GM18868 (cell line): ENCODE data around the gene MYL6B.
A peak's percentile ranks its signal among the peaks of the same experiment; 100 is the strongest.
"Not testable (repeated sequence)": the region's sequence is repeated elsewhere in the genome, so short reads cannot be mapped to it uniquely, and the experiment has no call there.

Source experiments
- ATAC-seq: cut with Tn5 transposase; IDR thresholded peaks from one replicate; pipeline ENCODE4 v1.9.1; 2021; ENCODE audit warnings: mild to moderate bottlenecking, moderate library complexity; ENCODE audit not compliant: unreplicated experiment

The MYL6B gene

DNA sequence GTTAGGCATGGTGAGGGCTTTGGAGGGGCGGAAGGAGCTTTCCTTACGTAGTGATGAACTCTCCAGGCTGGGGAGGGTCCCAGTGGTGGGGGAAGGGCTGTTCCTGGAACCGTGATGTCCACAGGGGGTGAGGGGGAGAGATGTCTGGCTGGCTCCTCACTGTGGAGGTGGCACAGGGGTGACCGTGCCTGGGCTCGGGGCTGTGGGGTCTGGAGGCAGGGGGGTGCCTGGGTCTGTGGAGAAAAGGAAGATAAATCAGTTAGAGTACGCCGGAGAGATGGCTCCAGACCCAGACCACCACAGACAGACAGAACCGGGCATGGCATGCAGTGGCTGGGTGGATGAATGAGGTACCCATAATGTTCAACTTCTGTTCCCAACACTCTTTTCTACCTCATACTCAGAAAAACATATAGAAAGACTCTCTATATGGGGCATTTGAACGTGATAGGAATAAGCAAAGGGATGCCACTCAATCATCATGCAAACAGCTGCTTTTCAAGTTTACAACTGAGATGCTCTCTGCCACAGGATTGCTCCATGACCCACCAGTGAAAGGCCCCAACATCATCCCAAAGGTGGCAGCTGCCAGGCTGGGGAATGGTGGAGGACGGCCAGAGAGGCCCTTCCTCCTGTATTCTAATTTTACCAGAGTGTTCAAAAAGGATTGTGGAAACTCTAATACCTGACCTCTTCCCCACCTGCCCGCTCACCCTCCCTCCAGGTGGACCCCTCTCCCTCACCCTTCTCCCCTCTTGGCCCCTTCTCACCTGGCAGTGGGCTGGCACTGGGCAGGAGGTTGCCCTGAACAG, 11.4 kb downstream of the MYL6B start:
- no peak for ATAC-seq

DNA sequence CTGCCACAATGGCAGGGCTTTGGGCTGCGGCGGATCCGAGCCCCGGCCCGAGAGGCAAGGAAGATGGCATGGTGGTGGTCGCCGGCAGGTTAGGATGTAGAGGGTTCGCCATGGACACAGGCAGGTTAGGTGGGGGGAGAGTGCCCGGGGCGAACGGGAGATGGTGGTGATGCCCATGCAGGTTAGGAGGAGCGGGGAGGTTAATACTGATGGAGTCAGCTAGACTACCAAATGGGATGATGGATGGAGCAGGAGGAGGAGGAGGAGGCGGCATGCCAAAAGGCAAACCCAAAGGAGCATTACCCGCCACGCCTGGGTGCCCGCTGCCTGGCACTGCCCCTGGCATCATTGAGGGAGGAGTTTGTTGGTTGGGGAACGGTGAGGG, 11.9 kb downstream of the MYL6B start:
- ATAC-seq: no peak

DNA sequence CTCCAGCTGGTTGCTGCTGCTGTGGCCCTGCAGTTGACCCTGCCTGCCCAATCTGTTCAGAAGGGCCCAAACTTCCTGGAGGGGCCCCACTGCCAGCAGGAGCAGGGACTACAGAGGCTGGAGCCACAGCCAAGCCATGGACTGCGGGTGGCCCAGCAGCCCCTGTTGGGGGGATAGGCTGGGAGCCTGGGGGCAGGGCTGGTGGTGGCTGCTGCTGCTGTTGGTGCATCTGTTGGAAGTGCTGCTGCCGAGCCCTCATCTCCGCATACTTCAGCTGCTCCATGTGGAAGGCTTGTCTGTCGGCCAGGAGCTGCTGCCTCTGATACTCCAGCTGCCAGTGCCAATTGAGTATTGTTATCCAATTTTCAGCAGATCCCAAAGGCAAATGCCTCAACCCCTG, 13.0 kb downstream of the MYL6B start:
- no peak for ATAC-seq

DNA sequence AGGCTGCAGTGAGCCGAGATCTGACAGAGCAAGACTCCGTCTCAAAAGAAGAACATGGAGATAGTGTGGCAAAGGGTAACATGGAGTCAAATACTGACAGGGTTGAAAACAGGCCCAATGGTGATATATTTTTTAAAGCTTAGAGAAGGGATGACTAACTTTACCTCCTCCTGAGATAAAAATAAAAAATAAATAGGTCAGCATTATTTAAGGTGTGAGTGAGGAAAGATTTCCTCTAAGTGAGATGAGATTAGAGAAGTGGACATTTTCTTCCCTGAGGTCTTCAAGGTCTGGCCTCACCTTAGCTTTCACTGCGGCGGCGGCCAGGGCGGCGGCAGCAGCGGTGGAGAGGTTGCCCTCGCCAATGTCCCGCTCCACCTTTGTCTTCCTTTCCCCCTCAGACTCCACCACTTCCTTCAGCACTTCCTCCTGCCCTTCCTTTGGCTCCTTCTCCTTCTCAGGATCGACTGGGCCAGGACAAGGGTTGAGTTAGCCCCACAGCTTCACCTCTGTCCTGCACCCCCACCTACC, 16.9 kb downstream of the MYL6B start:
- ATAC-seq: no peak

DNA sequence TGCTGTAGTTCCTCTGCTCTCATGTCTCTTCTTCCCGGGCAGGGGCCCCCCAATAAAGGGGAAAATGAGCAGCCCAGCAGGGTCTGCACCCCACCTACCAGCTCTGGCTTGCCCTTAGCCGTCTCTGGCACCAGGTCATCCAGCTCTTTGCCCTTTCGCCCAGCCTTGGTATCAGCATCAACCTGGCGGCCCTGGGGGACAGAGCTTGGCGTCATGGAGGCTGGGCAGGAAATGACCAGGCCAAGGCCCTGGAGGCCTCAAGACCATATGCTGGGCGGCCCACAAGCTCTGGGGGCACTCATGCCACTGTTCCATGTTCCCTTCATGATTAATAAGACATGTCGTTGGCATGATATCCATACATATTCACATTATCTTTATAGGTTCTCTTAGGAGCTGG, 20.5 kb downstream of the MYL6B start:
- ATAC-seq: no peak

DNA sequence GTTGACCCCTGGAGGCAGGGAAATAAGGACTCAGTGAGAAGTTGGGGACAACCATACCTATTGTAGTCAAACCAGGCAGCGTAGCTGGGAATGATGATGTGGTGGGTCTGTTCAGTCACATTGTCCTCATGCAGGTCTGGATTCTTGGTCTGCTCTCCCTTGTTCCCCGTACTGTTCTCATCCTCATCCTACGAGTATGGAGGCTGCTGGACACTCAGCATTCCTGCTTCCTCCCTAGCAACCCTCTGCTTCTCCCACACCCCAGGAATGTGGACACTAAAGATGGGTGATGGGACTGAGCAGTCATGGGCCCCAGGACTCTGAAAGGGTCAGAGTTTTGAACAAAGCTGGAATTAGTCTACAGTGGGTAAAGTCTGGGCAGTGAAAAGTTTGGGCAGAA, 26.0 kb downstream of the MYL6B start:
- ATAC-seq: no peak

DNA sequence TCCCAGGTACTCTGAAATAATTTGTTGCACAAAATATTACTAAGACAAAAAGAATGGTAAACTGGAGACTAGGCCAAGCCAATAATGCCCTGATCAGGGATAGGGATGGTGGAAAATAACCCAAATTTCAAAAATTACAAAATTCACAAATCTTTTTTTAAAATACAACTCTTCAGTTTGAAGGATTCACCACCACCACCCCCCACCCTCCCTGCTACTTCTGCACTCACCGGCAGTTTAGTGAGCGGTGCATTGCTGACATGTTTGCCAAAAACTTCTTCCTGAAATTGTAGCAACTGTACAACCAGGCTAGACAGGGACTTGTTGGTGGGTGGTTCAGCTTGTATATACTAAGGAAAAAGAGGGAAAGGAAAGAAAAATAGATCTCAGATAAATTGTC, 34.6 kb downstream of the MYL6B start:
- ATAC-seq: no peak

DNA sequence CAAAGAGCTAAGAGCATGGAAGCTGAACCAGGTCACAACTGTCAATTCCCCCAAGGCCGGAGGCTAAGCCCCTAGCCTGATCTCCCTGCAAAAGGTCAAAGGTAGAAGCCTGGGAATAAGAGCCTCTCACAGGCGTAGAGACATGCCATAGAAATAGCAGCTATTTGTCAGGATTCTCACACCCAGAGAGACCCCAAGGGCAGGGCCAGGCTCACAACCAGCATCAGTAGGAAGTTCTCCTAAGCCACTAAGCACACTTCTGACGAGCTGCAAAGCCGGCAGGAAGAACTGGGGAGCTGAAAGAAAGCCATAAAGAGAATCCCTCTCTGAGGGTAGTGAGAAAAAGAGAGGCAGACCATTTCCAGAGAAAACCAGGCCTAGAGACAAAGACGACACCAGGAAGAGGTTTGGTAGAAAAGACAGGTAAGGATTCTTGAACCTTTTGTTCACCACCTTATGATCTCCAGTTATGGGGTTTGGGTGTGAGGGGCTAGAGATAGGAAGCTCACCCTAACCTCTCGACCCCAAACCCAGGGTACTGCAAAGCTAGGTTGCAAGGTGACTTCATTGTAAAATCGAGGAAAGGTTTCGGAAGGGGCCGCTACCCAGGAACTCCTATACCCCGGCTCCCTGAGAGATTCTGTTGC, 35.9 kb downstream of the MYL6B start:
- ATAC-seq: no peak

DNA sequence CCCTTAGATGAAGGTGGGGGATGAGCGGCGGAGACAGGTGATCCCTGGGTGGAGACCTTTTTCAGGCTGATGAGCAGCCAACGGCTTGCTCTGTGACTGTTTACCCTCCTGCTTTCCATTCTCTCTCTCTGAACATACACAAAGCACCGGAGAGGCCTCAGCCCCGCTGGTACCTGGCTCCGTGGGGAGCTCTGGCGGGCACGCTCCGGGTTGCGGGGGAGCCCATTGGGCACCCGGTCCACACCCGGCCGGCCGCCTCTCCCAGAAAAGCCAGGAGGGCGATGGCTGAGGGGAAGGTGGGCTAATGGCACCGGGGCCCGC, 36.4 kb downstream of the MYL6B start:
- no peak for ATAC-seq

DNA sequence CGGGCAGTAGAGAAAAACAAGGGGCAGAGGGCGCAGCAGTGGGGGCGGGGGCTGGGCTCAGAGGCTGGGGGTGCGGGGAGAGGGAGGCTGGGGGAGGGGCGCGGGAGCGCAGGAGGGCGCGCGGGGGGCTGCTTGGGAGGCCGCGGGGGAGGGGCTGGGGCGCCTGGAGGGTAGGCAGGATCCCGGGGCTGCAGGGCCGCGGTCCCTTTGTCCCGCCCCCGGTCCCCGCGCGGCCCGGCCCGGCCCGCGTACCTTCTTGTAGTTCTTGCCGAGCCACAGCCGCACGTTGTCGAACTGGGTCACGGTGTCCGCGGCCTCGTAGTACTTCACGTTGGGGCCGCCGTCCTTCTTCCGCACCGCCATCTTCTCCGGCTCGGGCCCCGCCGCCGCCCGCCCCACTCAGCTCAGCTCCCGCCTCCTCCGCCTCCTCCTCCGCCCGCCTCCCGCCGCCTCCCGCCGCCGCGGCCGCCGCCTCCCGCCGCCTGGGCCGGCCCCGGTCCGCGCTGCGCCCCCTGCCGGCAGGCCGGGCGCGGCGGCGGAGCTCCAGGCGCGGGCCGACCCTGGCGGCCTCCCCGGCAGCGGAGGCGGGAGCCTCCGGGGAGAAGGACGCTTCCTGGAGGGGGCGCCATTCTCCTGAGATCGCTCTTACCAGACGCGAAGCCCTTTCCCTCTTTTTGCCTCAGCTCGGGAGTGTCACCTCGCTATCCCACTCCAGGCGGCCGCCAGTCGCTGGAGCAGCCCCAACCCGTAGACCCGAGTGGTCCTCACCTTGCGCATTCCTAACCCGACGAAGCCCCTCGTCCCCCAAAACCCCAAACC, 36.9 kb downstream of the MYL6B start, which contains the start of gene SMARCC2:
SMARCC2 (minus strand) TSS at position 385 of the 819 bp plus-strand sequence; CDS start at position 363, 22 bp downstream.
- ATAC-seq: peak; percentile 73

DNA sequence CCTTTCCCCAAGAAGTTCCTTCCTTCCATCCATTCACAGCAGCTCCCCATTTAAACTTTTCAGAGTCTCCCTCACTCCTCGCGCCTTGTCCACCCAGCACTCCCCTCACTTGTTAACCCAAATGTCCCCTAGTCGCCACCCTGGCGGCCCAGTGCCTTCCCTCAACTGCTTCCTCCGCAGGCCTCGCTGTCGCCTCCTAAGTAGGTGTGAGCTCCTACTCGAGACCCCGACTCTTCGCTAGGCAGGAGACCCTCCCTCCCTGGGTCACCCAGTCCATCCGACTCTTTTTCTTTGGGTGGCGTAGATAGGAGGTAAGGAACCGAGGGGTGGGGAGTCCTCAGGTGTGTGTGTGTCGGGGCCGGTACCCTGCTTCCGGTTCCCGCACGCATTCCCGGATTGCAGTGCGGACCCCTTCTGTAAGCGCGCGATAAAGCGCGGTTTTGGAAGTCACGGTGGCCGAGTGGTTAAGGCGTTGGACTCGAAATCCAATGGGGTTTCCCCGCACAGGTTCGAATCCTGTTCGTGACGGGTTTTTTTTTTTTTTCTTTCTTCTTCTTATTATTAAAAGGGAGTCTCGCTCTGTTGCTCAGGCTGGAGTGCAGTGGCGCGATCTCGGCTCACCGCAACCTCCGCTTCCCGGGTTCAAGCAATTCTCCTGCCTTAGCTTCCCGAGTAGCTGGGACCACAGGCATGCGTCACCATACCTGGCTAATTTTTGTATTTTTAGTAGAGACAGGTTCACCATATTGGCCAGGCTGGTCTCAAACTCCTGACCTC, 37.7 kb downstream of the MYL6B start:
- peak; percentile 56 for ATAC-seq

DNA sequence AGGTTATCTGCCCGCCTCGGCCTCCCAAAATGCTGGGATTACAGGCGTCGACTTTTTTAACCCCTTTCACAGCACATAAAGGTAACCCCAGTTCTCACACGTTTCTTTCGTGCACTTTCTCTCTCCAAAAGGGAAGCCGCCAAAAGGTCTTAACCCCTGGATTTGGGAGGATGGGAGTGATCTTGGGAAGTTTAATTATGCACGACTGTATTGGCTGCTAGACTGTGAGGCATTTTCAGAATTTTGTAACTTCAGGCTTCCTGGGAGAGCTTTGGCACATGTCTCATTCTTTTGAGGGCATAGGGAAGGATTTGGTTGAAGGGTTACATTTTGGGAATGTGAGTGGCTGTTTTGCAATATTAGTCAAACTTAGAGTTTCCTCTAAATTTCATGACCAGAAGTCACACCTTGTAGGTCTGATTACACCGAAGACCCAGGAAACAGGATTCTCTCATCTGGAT, 38.3 kb downstream of the MYL6B start:
- no peak for ATAC-seq

DNA sequence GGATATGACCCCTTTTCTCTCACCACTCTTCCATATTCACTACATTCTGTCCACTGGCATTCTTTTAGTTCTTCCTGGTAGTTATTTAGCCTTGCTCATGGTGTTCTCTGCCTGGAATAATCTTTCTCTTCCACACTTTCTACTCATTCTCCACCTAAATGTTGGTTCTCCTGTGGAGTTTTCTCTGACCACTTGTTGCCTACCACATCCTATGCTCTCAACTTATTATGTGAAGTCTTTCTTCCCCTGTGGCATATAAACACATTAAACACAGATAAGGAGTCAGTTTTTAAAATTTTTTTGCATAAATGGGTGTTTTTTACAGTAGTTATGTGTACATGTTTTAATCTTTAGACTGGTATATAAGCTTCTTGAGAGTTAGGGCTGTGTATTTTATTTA, 40.2 kb downstream of the MYL6B start:
- no peak for ATAC-seq

DNA sequence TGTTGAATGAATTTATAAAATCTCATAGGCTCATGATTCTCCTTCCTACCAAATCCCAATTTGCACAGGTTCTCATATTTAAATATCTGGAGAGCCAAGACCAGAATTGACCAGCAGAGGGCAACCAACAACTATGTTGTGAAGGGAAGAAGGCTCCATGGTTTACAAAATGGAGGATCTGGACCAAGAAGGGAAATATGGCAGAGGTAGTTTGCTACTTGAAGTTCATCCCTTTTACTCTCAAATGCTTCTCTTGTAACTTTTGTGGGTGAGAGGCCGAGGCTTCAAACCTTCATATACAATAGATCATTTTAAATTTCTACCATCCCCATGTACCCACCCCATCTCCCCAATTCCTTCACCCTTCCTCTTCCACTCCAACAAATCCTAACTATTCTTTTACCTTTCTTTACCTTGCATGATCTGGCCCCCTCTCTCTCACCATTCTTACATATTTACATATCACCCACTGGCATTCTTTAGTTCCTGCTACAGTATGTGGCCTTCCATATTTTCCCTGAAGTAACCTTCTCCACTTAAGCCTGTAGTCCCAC, 40.7 kb downstream of the MYL6B start:
- no peak for ATAC-seq

DNA sequence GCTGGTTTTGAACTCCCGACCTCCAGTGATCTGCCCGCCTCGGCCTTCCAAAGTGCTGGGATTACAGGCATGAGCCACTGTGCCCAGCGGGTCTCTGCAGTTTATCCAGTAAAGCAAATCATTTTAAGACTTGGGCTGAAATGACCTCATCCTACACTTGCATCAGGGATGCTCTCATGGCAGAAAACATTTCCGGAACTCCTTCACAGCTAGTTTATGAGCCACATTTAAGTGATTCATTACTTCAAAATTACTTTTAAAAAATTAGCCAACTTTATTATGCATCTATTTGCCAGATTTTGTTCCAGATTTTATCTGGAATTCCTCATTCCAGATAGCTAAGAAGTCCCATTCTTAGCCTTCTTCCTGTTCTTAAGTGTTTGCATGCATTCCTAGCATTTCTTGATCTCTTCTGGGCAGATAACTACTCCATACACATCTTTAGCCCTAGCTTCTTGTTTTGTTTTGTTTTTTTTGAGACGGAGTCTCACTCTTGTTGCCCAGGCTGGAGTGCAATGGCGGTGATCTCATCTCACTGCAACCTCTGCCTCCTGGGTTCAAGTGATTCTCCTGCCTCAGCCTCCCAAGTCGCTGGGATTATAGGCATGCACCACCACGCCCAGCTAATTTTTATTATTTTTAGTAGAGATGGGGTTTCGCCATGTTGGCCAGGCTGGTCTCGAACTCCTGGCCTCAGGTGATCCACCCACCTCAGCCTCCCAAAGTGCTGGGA, 44.6 kb downstream of the MYL6B start:
- ATAC-seq: not testable (repeated sequence)

DNA sequence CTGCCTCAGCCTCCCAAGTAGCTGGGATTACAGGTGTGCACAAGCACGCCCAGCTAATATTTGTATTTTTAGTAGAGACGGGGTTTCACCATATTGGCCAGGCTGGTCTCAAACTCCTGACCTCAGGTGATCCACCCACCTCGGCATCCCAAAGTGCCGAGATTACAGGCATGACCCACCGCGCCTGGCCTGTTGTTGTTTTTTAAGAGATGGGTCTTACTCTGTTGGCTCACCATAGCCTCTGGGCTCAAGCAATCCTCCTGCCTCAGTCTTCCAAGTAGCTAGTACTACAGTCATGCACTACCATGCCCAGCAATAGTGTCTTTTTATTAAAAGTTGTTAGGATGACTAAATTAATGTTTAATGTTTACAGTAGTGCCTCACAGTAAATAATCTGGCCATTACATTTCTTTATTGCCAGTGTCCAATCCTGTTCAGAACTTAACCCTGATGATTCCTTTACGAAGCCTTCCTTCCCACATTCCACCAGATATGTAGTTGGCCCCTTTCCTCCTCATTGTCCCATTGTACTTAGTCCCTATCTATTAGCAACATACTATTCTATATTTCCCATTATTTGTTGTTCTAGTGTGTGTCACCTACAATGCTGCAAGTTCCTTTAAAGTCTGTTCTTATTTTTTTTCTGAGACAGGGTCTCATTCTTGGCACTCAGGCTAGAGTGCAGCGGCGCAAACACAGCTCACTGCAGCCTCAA, 45.7 kb downstream of the MYL6B start:
- no peak for ATAC-seq

DNA sequence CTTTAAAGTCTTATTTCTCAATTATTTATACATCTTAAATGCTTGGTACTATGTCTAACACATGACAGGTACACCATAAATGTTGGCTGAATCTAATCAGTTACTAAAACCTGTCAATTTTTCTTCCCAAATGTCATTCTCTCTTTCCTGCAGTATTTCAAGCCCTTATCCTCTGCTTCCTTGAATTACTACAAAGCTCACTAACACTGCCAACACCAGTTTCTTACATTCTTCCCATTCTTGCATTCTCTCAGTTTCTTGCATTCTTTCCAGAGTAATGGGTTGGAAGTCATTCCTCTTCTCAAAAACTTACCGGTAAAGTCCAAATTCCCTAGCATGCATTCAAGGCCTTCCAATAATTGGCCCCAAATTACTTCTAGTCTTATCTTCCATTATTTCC, 46.4 kb downstream of the MYL6B start:
- ATAC-seq: no peak

DNA sequence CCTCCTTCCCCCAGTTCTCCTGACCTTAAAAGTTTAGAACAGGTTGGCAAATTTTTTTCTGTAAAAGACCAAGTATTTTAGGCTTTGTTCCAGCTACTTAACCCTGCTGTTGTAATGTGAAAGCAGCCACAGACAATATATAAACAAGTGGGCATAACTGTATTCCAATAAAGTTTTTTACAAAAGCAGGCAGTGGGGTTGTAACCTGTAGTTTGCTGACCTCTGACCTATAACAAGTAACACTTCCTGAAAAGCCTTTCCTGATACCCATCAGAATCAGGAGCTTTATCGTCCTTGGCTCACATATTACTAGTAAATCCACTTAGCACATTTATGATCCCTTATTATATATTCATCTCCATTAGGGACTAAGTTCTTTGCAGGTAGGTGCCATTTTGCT, 50.0 kb downstream of the MYL6B start:
- no peak for ATAC-seq

DNA sequence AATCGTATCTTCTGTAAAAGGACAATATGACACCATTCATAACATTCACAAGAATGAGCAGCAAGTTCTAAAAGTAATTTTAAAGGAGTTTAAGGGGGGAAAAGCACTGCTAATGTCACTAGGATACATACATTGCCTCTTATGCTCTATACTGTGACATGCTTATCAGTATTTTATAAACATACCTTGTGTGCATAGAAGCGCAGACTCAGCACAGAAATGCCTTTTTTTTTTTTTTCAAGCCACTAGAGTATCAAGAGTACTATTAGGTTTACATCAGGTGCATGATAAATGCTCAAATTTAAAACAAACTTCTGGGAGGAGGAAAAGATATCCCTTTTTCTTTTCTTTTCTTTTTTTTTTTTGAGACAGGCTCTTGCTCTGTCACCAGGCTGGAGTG, 50.5 kb downstream of the MYL6B start:
- no peak for ATAC-seq
